ENCODE measurements around the gene TSLP. TPM values are rescaled to one million over a fixed set of nuclear protein-coding genes. Genes with fewer than 3 reads are reported as not detected.
A peak's percentile ranks its signal among the peaks of the same experiment; 100 is the strongest.

Gene TSLP
- total and polyA plus RNA-seq, 2 of the 4 experiments (the other 2 are of a cell fraction): 0.54 to 1.6 TPM

- Histone ChIP-seq H4K8ac (ENCODE audit: low read depth in 2 of 2, low read length in 2 of 2) (no peak overlapping the region), H3K18ac (ENCODE audit: low read depth, low read length) (no peak overlapping the region), H4K5ac (ENCODE audit: low read depth, low read length) (no peak overlapping the region), H2BK20ac (ENCODE audit: low read depth, low read length) (no peak overlapping the region), H2AK5ac (ENCODE audit: low read depth, low read length) (no peak overlapping the region), H3K27ac (ENCODE audit: insufficient read depth, low read length) (peak overlapping the region; percentile 37; the same call in 1 of the 2 replicates), H3K14ac (replicated peaks; ENCODE audit: low read depth, low read length) (no peak overlapping the region), H3K9me1 (ENCODE audit: insufficient read depth, low read length) (peaks cover 5% of the 10 kb centered on the region; the same call in 1 of the 2 replicates), H2AFZ (replicated peaks; ENCODE audit: low read length, poor library complexity) (no peak overlapping the region), H3K9ac (ENCODE audit: low read depth, low read length) (no peak overlapping the region), H2AK9ac (replicated peaks; ENCODE audit: low read depth, low read length, poor library complexity) (no peak overlapping the region), H2BK5ac (ENCODE audit: low read depth, low read length, poor library complexity, severe bottlenecking) (peak overlapping the region; percentile 73), H3K56ac (ENCODE audit: extremely low read depth, insufficient read depth, low read length) (no peak overlapping the region), H3K27me3 (ENCODE audit: control insufficient read depth, insufficient read depth, low read length) (no peaks in the 10 kb centered on the region), H3K4me1 (ENCODE audit: control insufficient read depth, insufficient read depth, low read length) (peaks cover under 1% of the 10 kb centered on the region; the same call in 1 of the 2 replicates), H4K91ac (ENCODE audit: insufficient read depth, low read depth, low read length) (no peak overlapping the region), H3K79me1 (ENCODE audit: low read depth in 1 of 2, low read length in 2 of 2) (peaks cover 12% of the 10 kb centered on the region in 2 experiments), H3K4me3 (ENCODE audit: insufficient read depth, low read depth, low read length) (no peak overlapping the region), H3K4ac (ENCODE audit: low read depth, low read length) (no peak overlapping the region), H3K9me3 (ENCODE audit: control insufficient read depth, insufficient read depth, low read length) (no peaks in the 10 kb centered on the region), H3K4me2 (ENCODE audit: low read depth, low read length) (no peak overlapping the region), H4K20me1 (ENCODE audit: insufficient read depth, low read length) (no peaks in the 10 kb centered on the region; the same call in 1 of the 2 replicates), H2BK120ac (ENCODE audit: low read depth, low read length) (no peak overlapping the region), H3K23ac (ENCODE audit: low read depth, low read length) (no peak overlapping the region), H3K36me3 (ENCODE audit: control insufficient read depth, insufficient read depth, low read length) (peaks cover 15% of the 10 kb centered on the region), H2BK15ac (ENCODE audit: low read depth, low read length) (no peak overlapping the region)
- DNase-seq (peak; percentile 62), ATAC-seq (ENCODE audit: low read depth) (peak; percentile 75)
- no TSS peak for BruUV-seq (replicated peaks)
- ChIA-PET CTCF (interaction anchor here (0.6 to 0.7 kb wide), 3 partner anchors 378 to 993 kb away, joined by 3 to 5 read pairs (median 3); no protein-coding TSS in a partner anchor), POLR2A (ENCODE audit: unreplicated experiment) (interaction anchor here (0.5 to 0.6 kb wide), 4 partner anchors 57 to 327 kb away, joined by 3 to 5 read pairs (median 5); no protein-coding TSS in a partner anchor)
- no peak for TF ChIP-seq RCOR1 (IDR thresholded peaks at IDR 0.05; ENCODE audit: insufficient replicate concordance, low read length)
- TF ChIP-seq POLR2A (IDR thresholded peaks at IDR 0.05; ENCODE audit: low read depth, low read length): no peak
- TF ChIP-seq RAD21 (IDR thresholded peaks at IDR 0.05; ENCODE audit: low read length): no peak
- no peak for TF ChIP-seq MXI1 (IDR thresholded peaks at IDR 0.05; ENCODE audit: borderline replicate concordance, low read depth, low read length)
- TF ChIP-seq USF2 (IDR thresholded peaks at IDR 0.05; ENCODE audit: low read depth, low read length): no peak
- TF ChIP-seq NFE2L2 (IDR thresholded peaks at IDR 0.05; ENCODE audit: low read depth, low read length): no peak
- no peak for TF ChIP-seq BHLHE40 (IDR thresholded peaks at IDR 0.05; ENCODE audit: low read depth, low read length)
- TF ChIP-seq CTCF (conservative IDR thresholded peaks at IDR 0.05; ENCODE audit: low read depth, low read length): no peak
- no peak for TF ChIP-seq SMC3 (IDR thresholded peaks at IDR 0.05; ENCODE audit: low read depth, low read length)
- intact Hi-C loops (cut with micrococcal nuclease): loop anchor here (5.0 kb wide), 1 partner anchor 342 kb away; no protein-coding TSS in a partner anchor
- dilution Hi-C loops (cut with HindIII; ENCODE audit: low sequenced_read_pairs, unreplicated experiment): no loop called here
- no CpG with 5 or more reads among the region's 1 CpG for WGBS, 2 experiments (ENCODE audit: extremely low coverage in 2 of 2, insufficient read length in 1 of 2)
- in situ Hi-C loops (cut with MboI; ENCODE audit: low sequenced_read_pairs): loop anchor here (10.0 kb wide), 1 partner anchor 344 kb away; no protein-coding TSS in a partner anchor
Observed at GRCh38 chr5:111099058-111099778, 27.7 kb downstream of the TSLP start.
